GM12878 (cell line): ENCODE data around the gene USO1. TPM values are rescaled to one million over a fixed set of nuclear protein-coding genes. Genes with fewer than 3 reads are reported as not detected.

Experiments used
- ATAC-seq: fragments of 200-7000 bp; cut with Tn5 transposase; 3 replicates; pipeline ENCODE4 v1.9.1; 2020; ENCODE audit warnings: mild to moderate bottlenecking, moderate library complexity
- BruUV-seq: library from RNA; stranded (reverse); fragments of 400-500 nt; replicated peaks from 2 replicates; lab custom pipeline; 2021; lab: Mats Ljungman, UMichigan
- CTCF ChIA-PET: fragments of 300-600 bp; sonication (Branson Sonifier 250); formaldehyde crosslinking; extraction: SDS; loops from one replicate; lab custom pipeline; 2021; ENCODE audit warnings: inconsistent platforms; lab: Yijun Ruan, JAX
- POLR2A ChIA-PET: fragments of 350-600 bp; formaldehyde crosslinking; extraction: SDS; loops from one replicate; lab custom pipeline; 2021; ENCODE audit warnings: inconsistent platforms; lab: Charles Lee
- RAD21 ChIA-PET: fragments of 300-600 bp; sonication (Branson Sonifier 250); formaldehyde crosslinking; loops from one replicate; lab custom pipeline; 2023; ENCODE audit warnings: antibody characterized with exemption; ENCODE audit not compliant: unreplicated experiment; lab: Charles Lee
- SMC1A ChIA-PET: fragments of 300-600 bp; sonication (Branson Sonifier 250); formaldehyde crosslinking; loops from one replicate; lab custom pipeline; 2023; ENCODE audit not compliant: unreplicated experiment, uncharacterized antibody; lab: Charles Lee
- DNase-seq: peaks from one replicate; pipeline ENCODE4 v3.0.0-alpha.2; 2011; ENCODE audit warnings: low read depth, low spot score
- FAIRE-seq: peaks from 3 replicates; lab custom pipeline; 2011; peaks lifted over from hg19 to GRCh38; lab: Jason Lieb, UNC
- H2AFZ ChIP-seq: 2 replicates; pipeline ENCODE4 v1.6.0; 2011; ENCODE audit warnings: low read depth, low read length, control low read depth; ENCODE audit not compliant: control insufficient read depth
- H3K27ac ChIP-seq: 2 replicates; pipeline ENCODE4 v1.5.1; 2011; ENCODE audit warnings: control low read depth; ENCODE audit not compliant: control insufficient read depth, insufficient read depth
- H3K27me3 ChIP-seq, 2 experiments: replicated peaks in 1 of 2; 2 replicates each; pipeline versions ENCODE4 v1.6.0 to v1.6.1; 2011; ENCODE audit warnings: low read length in 1 of 2; ENCODE audit not compliant: control insufficient read depth in 2 of 2, insufficient read depth in 2 of 2
- H3K36me3 ChIP-seq, 2 experiments: 2 replicates each; pipeline ENCODE4 v1.5.1; 2011; ENCODE audit warnings: low read length in 1 of 2; ENCODE audit not compliant: control insufficient read depth in 2 of 2, insufficient read depth in 2 of 2
- H3K4me1 ChIP-seq: 2 replicates; pipeline ENCODE4 v1.6.1; 2011; ENCODE audit warnings: mild to moderate bottlenecking, low read length, moderate library complexity, mixed read lengths; ENCODE audit not compliant: control insufficient read depth, insufficient read depth
- H3K4me2 ChIP-seq: 2 replicates; pipeline ENCODE4 v1.6.0; 2011; ENCODE audit warnings: control low read depth; ENCODE audit not compliant: control insufficient read depth, insufficient read depth
- H3K4me3 ChIP-seq: fragments of 200-600 bp; sonication (generic); 2 replicates; pipeline ENCODE4 v1.5.1; 2016
- H3K79me2 ChIP-seq: 2 replicates; pipeline ENCODE4 v1.6.0; 2011; ENCODE audit warnings: low read length; ENCODE audit not compliant: control insufficient read depth, insufficient read depth
- H3K9ac ChIP-seq: 2 replicates; pipeline ENCODE4 v1.8.0; 2011; ENCODE audit warnings: low read length, control low read depth, mixed read lengths; ENCODE audit not compliant: control insufficient read depth, insufficient read depth
- H3K9me3 ChIP-seq: replicated peaks from 3 replicates; pipeline ENCODE4 v1.5.1; 2011; ENCODE audit warnings: mild to moderate bottlenecking, low read length; ENCODE audit not compliant: control insufficient read depth, insufficient read depth
- H4K20me1 ChIP-seq: 2 replicates; pipeline ENCODE4 v1.6.0; 2011; ENCODE audit not compliant: control insufficient read depth, insufficient read depth
- BHLHE40 ChIP-seq, 2 experiments: fragments of 450-650 bp in 1 of 2; IDR thresholded peaks; 2 replicates each; pipeline ENCODE4 v1.6.1; 2011 to 2017; ENCODE audit warnings: low read depth in 2 of 2, borderline replicate concordance in 1 of 2, improper control_type of control experiment in 1 of 2, low read length in 1 of 2, mild to moderate bottlenecking in 1 of 2
- BMI1 ChIP-seq: fragments of 450-650 bp; IDR thresholded peaks from 2 replicates; pipeline ENCODE4 v1.6.1; 2016; ENCODE audit warnings: mild to moderate bottlenecking, moderate library complexity, borderline replicate concordance
- CHD1 ChIP-seq: IDR thresholded peaks from 2 replicates; pipeline ENCODE4 v1.6.1; 2012; ENCODE audit warnings: low read depth, low read length, improper control_type of control experiment
- CTCF ChIP-seq, 3 experiments: IDR thresholded peaks in 2 of 3; conservative IDR thresholded peaks in 1 of 3; 2 replicates each; pipeline ENCODE4 v1.5.1; 2011; ENCODE audit warnings: low read depth in 3 of 3, low read length in 3 of 3, mild to moderate bottlenecking in 3 of 3, control low read depth in 2 of 3, moderate library complexity in 2 of 3, inconsistent platforms in 1 of 3, mixed read lengths in 1 of 3; ENCODE audit not compliant: control insufficient read depth in 2 of 3, insufficient read depth in 1 of 3; ENCODE audit errors: extremely low read depth in 1 of 3
- EED ChIP-seq: sonication (generic); IDR thresholded peaks from 2 replicates; pipeline ENCODE4 v1.6.1; 2016; ENCODE audit warnings: antibody characterized with exemption, low read depth
- EGR1 ChIP-seq, 2 experiments: IDR thresholded peaks; 1 replicate in 1 of 2; 2 replicates in 1 of 2; pipeline ENCODE4 v1.6.1; 2011 to 2012; ENCODE audit warnings: low read depth in 2 of 2, low read length in 2 of 2, borderline replicate concordance in 1 of 2, mild to moderate bottlenecking in 1 of 2, moderate library complexity in 1 of 2
- ELK1 ChIP-seq: IDR thresholded peaks from 2 replicates; pipeline ENCODE4 v1.6.1; 2012; ENCODE audit warnings: low read depth, low read length, improper control_type of control experiment
- FOXK2 ChIP-seq: fragments of 450-650 bp; IDR thresholded peaks from 2 replicates; pipeline ENCODE4 v1.6.1; 2017; ENCODE audit warnings: mild to moderate bottlenecking, moderate library complexity
- GATAD2B ChIP-seq: fragments of 450-650 bp; conservative IDR thresholded peaks from 2 replicates; pipeline ENCODE4 v1.6.1; 2017; ENCODE audit warnings: low read depth, mild to moderate bottlenecking, moderate library complexity
- IRF5 ChIP-seq: fragments of 450-650 bp; IDR thresholded peaks from 2 replicates; pipeline ENCODE4 v1.6.1; 2017; ENCODE audit warnings: borderline replicate concordance
- NFIC ChIP-seq: IDR thresholded peaks from 2 replicates; pipeline ENCODE4 v1.6.1; 2012; ENCODE audit warnings: low read depth, mild to moderate bottlenecking, inconsistent platforms, low read length, moderate library complexity
- NR2C2 ChIP-seq: IDR thresholded peaks from 2 replicates; pipeline ENCODE4 v1.6.1; 2011; ENCODE audit warnings: borderline replicate concordance, low read depth; ENCODE audit not compliant: control insufficient read depth, insufficient read length
- POU2F2 ChIP-seq: IDR thresholded peaks from 3 replicates; pipeline ENCODE4 v1.6.1; 2011; ENCODE audit warnings: low read depth, mild to moderate bottlenecking, low read length, borderline replicate concordance
- RELA ChIP-seq: fragments of 450-650 bp; IDR thresholded peaks from 2 replicates; pipeline ENCODE4 v1.8.0; 2014; ENCODE audit warnings: borderline replicate concordance; ENCODE audit not compliant: partially characterized antibody
- SKIL ChIP-seq: fragments of 450-650 bp; IDR thresholded peaks from 2 replicates; pipeline ENCODE4 v1.6.1; 2017; ENCODE audit warnings: mild to moderate bottlenecking, low read depth, inconsistent platforms; ENCODE audit not compliant: poor library complexity, severe bottlenecking
- SREBF1 ChIP-seq: IDR thresholded peaks from 2 replicates; pipeline ENCODE4 v1.6.1; 2012; ENCODE audit warnings: mild to moderate bottlenecking, low read length
- ZNF622 ChIP-seq: fragments of 450-650 bp; IDR thresholded peaks from 2 replicates; pipeline ENCODE4 v1.6.1; 2017; ENCODE audit warnings: mild to moderate bottlenecking, inconsistent platforms
- WGBS: methylation state at CpG from one replicate; pipeline ENCODE4 v1.1.6; 2016; ENCODE audit warnings: low lambda C conversion rate; ENCODE audit not compliant: insufficient replicate concordance, insufficient coverage; ENCODE audit errors: missing lambda C conversion rate; 5-methylcytosine and 5-hydroxymethylcytosine counted together
- in situ Hi-C: fragments of 300-500 bp; cut with MboI; formaldehyde crosslinking; loops from 9 replicates; pipeline ENCODE4 v1.14.3; 2018; ENCODE audit warnings: mixed read lengths
- intact Hi-C: fragments of 100-400 bp; cut with micrococcal nuclease; formaldehyde crosslinking; loops from one replicate; pipeline ENCODE4 v1.14.2; 2022; ENCODE audit not compliant: unreplicated experiment
- polyA plus RNA-seq, 11 experiments: library from polyadenylated mRNA; depleted of rRNA in 4 of 11; unstranded in 6 of 11; stranded (reverse) in 5 of 11; fragments of >200 nt; fragmentation: Nextera tagmentation in 4 of 11; fragmentation: Illumina TruSeq in 1 of 11; extraction: Ambion mirVana in 4 of 11; extraction: Trizol in 1 of 11; gene quantifications; 1 replicate in 1 of 11; 2 replicates in 10 of 11; pipeline versions ENCODE4 v1.2.1 to v1.2.3, GENCODE V29; 2011 to 2016; ENCODE audit warnings: inconsistent platforms in 2 of 11, missing spikeins in 2 of 11, low read depth in 1 of 11
- total RNA-seq, 4 experiments: library from RNA; depleted of rRNA in 3 of 4; stranded (reverse); fragments of >200 nt in 3 of 4; fragmentation: Illumina TruSeq in 1 of 4; extraction: Trizol in 1 of 4; gene quantifications; 2 replicates each; pipeline versions ENCODE4 v1.2.1 to v1.2.3, GENCODE V29; 2013 to 2021

USO1 gene
- total and polyA plus RNA-seq, 10 of the 15 experiments (the other 5 are each of a cell fraction or from before 2014, with no cell fraction given), result 19.4 to 79.7 (median 59.6) TPM

GRCh38 chr4:75841641-75842520 is 117.5 kb downstream of the USO1 start:
- H3K9me3 ChIP-seq, result no peaks in the 10 kb centered on the region
- ChIA-PET CTCF (no interaction called here), POLR2A (no interaction called here), RAD21 (no interaction called here), SMC1A (no interaction called here)
- H3K36me3 ChIP-seq, result no peaks in the 10 kb centered on the region
- ATAC-seq, result no peak
- FAIRE-seq, result no peak
- no peaks in the 10 kb centered on the region for H3K4me1 ChIP-seq
- in situ Hi-C loops (no loop called here), intact Hi-C loops (no loop called here)
- H4K20me1 ChIP-seq, result no peaks in the 10 kb centered on the region
- no peak overlapping the region for H3K9ac ChIP-seq
- BruUV-seq, result no TSS peak
- H2AFZ ChIP-seq, result no peak overlapping the region
- H3K27ac ChIP-seq, result no peak overlapping the region
- DNase-seq, result no peak
- H3K4me3 ChIP-seq, result no peak overlapping the region
- H3K27me3 ChIP-seq, result no peaks in the 10 kb centered on the region
- no peak overlapping the region for H3K4me2 ChIP-seq
- no peaks in the 10 kb centered on the region for H3K79me2 ChIP-seq
- WGBS, result 82% methylated on average over 8 of the region's 8 CpGs
- TF ChIP-seq GATAD2B (no peak), ZNF622 (no peak), EED (no peak), EGR1 (IDR thresholded peaks at IDR 0.05; ENCODE audit: borderline replicate concordance in 1 of 2, low read depth in 2 of 2, low read length in 2 of 2) (no peak), FOXK2 (no peak), IRF5 (no peak), NFIC (no peak), SKIL (no peak), SREBF1 (no peak), NR2C2 (no peak), CTCF (IDR thresholded peaks at IDR 0.05 in 2 of 3, conservative IDR thresholded peaks at IDR 0.05 in 1 of 3; ENCODE audit: control insufficient read depth in 2 of 3, extremely low read depth in 1 of 3, insufficient read depth in 1 of 3, low read depth in 3 of 3, low read length in 3 of 3) (no peak), BMI1 (no peak), ELK1 (no peak), RELA (no peak), CHD1 (no peak), POU2F2 (no peak), BHLHE40 (IDR thresholded peaks at IDR 0.05; ENCODE audit: borderline replicate concordance in 1 of 2, low read depth in 2 of 2, low read length in 1 of 2) (no peak)
